GM18870 (cell line): ENCODE results near the gene E2F3.

Source experiments
- ATAC-seq: cut with Tn5 transposase; IDR thresholded peaks from one replicate; pipeline ENCODE4 v1.9.1; 2021; ENCODE audit warnings: moderate library complexity; ENCODE audit not compliant: unreplicated experiment

The E2F3 gene

GRCh38 chr6:20433321-20433720 lies 31.6 kb downstream of the E2F3 start:
- ATAC-seq = no peak

- no peak for ATAC-seq
Observed at GRCh38 chr6:20433929-20434328, 32.2 kb downstream of the E2F3 start.

- ATAC-seq = no peak
Observed at GRCh38 chr6:20434766-20435165, 33.1 kb downstream of the E2F3 start.

GRCh38 chr6:20436719-20437118 lies 35.0 kb downstream of the E2F3 start:
- no peak for ATAC-seq

- no peak for ATAC-seq
Observed at GRCh38 chr6:20437639-20438038, 36.0 kb downstream of the E2F3 start.

GRCh38 chr6:20438462-20439070 lies 36.9 kb downstream of the E2F3 start:
- no peak for ATAC-seq

GRCh38 chr6:20439558-20439957 lies 37.9 kb downstream of the E2F3 start:
- no peak for ATAC-seq

- no peak for ATAC-seq
Observed at GRCh38 chr6:20440296-20440695, 38.6 kb downstream of the E2F3 start.

GRCh38 chr6:20441236-20441635 lies 39.6 kb downstream of the E2F3 start:
- no peak for ATAC-seq

GRCh38 chr6:20441921-20442320 lies 40.2 kb downstream of the E2F3 start:
- ATAC-seq = no peak

GRCh38 chr6:20444786-20445271 lies 43.1 kb downstream of the E2F3 start:
- ATAC-seq = no peak

GRCh38 chr6:20447157-20447556 lies 45.5 kb downstream of the E2F3 start:
- no peak for ATAC-seq

GRCh38 chr6:20447581-20448132 lies 46.0 kb downstream of the E2F3 start:
- ATAC-seq = no peak

GRCh38 chr6:20448828-20449227 lies 47.1 kb downstream of the E2F3 start:
- ATAC-seq = no peak

- no peak for ATAC-seq
Observed at GRCh38 chr6:20454204-20454824, 52.6 kb downstream of the E2F3 start.

GRCh38 chr6:20455251-20455940 lies 53.7 kb downstream of the E2F3 start:
- no peak for ATAC-seq

- no peak for ATAC-seq
Observed at GRCh38 chr6:20458027-20458894, 56.6 kb downstream of the E2F3 start.

GRCh38 chr6:20459682-20460081 lies 58.0 kb downstream of the E2F3 start:
- no peak for ATAC-seq

- no peak for ATAC-seq
Observed at GRCh38 chr6:20461576-20461975, 59.9 kb downstream of the E2F3 start.

- ATAC-seq = peak; percentile 59
Observed at GRCh38 chr6:20463396-20463795, 61.7 kb downstream of the E2F3 start.

GRCh38 chr6:20464041-20464440 lies 62.4 kb downstream of the E2F3 start:
- no peak for ATAC-seq
